CD4-positive, CD25-positive, alpha-beta regulatory T cell (primary cell): ENCODE measurements around the gene BCL2L11. TPM values are rescaled to one million over a fixed set of nuclear protein-coding genes. Genes with fewer than 3 reads are reported as not detected.

ENCODE experiments used
- ATAC-seq, 2 donors: fragments of 150-1000 bp; cut with Tn5 transposase; one replicate each; pipeline ENCODE4 v1.10.0; 2021; ENCODE audit warnings: low read depth in 2 of 2, moderate number of reproducible peaks in 2 of 2, moderate library complexity in 1 of 2
- DNase-seq, 3 donors: peaks; one replicate each; pipeline versions ENCODE4 v3.0.0 to v3.0.0-alpha.2; 2012 to 2022; ENCODE audit warnings: mixed read lengths in 1 of 3
- H3K27ac ChIP-seq: one replicate; pipeline ENCODE4 v1.7.0; 2013; ENCODE audit warnings: mild to moderate bottlenecking, low read length; ENCODE audit not compliant: insufficient read depth, poor library complexity, severe bottlenecking
- H3K27me3 ChIP-seq: one replicate; pipeline ENCODE4 v1.7.0; 2013; ENCODE audit warnings: low read length; ENCODE audit not compliant: control insufficient read depth, insufficient read depth
- H3K36me3 ChIP-seq: one replicate; pipeline ENCODE4 v1.7.0; 2013; ENCODE audit warnings: mild to moderate bottlenecking, low read length, moderate library complexity; ENCODE audit not compliant: control insufficient read depth, insufficient read depth
- H3K4me1 ChIP-seq: 2 replicates; pipeline ENCODE4 v1.7.0; 2013; ENCODE audit warnings: mild to moderate bottlenecking, low read length; ENCODE audit not compliant: insufficient read depth, control insufficient read depth, poor library complexity, severe bottlenecking
- H3K4me3 ChIP-seq: one replicate; pipeline ENCODE4 v1.7.0; 2013; ENCODE audit warnings: low read depth, mild to moderate bottlenecking, low read length, moderate library complexity
- H3K9me3 ChIP-seq, 2 experiments: 1 replicate in 1 of 2; 2 replicates in 1 of 2; pipeline ENCODE4 v1.7.0; 2013; ENCODE audit warnings: low read length in 2 of 2, mild to moderate bottlenecking in 1 of 2, moderate library complexity in 1 of 2; ENCODE audit not compliant: control insufficient read depth in 2 of 2
- H3K27ac Mint-ChIP-seq, 3 donors: one replicate each; pipeline ENCODE4 v1.8.0; 2020 to 2022; ENCODE audit warnings: mild to moderate bottlenecking in 3 of 3, mixed read lengths in 3 of 3, moderate library complexity in 2 of 3
- H3K27me3 Mint-ChIP-seq: one replicate; pipeline ENCODE4 v1.8.0; 2022; ENCODE audit warnings: mild to moderate bottlenecking, mixed read lengths
- H3K36me3 Mint-ChIP-seq: one replicate; pipeline ENCODE4 v1.8.0; 2020; ENCODE audit warnings: mixed read lengths
- H3K4me1 Mint-ChIP-seq, 4 donors: one replicate each; pipeline ENCODE4 v1.8.0; 2020 to 2022; ENCODE audit warnings: mixed read lengths in 4 of 4, mild to moderate bottlenecking in 1 of 4
- H3K4me3 Mint-ChIP-seq, 4 donors: one replicate each; pipeline ENCODE4 v1.8.0; 2020 to 2022; ENCODE audit warnings: mild to moderate bottlenecking in 4 of 4, mixed read lengths in 4 of 4, moderate library complexity in 3 of 4
- H3K9me3 Mint-ChIP-seq, 7 donors: one replicate each; pipeline ENCODE4 v1.8.0; 2020 to 2022; ENCODE audit warnings: mixed read lengths in 7 of 7, mild to moderate bottlenecking in 3 of 7, moderate library complexity in 2 of 7
- polyA plus RNA-seq, 4 donors: library from polyadenylated mRNA; unstranded; fragments of 300-500 nt; fragmentation: Illumina TruSeq; gene quantifications; one replicate each; pipeline ENCODE4 v1.2.3, GENCODE V29; 2021
- total RNA-seq: library from RNA; stranded (reverse); gene quantifications from one replicate; pipeline ENCODE4 v1.2.3, GENCODE V29; 2022

The BCL2L11 gene
- total and polyA plus RNA-seq, 5 donors from 2014 or later: 18.0 to 96.0 (median 31.9) TPM

DNA sequence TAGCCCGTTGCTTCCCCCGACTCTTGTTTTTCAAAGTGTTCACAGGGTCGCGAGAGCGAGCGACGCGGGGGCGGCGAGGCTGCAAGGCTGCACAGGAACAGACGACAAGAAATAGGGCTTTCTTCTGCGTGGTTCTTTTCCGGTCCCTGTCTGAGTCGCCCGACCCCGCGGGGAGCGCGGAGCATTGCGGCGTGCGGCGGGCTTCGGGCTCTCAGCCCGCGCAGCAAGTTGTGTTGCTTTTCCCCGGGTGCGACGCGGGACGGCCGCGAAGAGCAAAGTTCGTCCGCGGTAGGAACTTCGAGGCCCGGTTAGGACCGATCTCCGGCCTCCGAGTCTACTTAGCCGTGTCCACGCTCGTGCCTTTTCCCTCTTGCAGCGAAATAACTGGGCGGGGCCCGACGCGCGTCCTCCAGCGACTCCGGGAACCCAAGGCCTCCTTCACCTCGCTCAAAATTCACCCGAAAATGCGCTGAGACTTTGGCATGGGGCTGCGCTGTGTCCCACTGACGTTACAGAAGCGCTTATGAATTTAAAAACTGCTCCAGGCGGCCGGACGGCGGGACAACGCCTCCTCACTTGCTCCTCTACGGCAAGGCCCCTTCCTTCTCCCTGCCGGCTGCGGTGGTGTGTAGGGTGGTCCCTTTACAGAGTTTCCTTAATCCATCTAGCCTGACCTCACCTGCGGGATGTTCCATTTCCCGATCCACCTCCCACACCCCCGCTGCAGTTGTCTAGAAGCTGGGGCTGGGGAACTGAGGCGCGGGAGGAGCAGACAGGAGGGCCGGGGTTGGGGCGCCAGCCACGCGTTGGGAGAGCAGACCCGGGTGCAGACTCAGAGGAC lies 1.5 kb upstream of the BCL2L11 start:
- ATAC-seq (no peak), DNase-seq (peak; percentile 3 to 49 (median 35))
- Histone ChIP-seq H3K27ac (no peak overlapping the region), H3K4me3 (peak overlapping the region; percentile 26), H3K9me3 (no peaks in the 10 kb centered on the region), H3K4me1 (peaks cover 65% of the 10 kb centered on the region), H3K27me3 (peaks cover 27% of the 10 kb centered on the region), H3K36me3 (peaks cover 5% of the 10 kb centered on the region)
- Mint-ChIP-seq H3K36me3 (peaks cover 4% of the 10 kb centered on the region), H3K27me3 (peaks cover 69% of the 10 kb centered on the region), H3K27ac (peak overlapping the region; percentile 26 to 91 (median 69)), H3K4me1 (peaks cover 8 to 48% (median 20%) of the 10 kb centered on the region in 4 donors), H3K4me3 (peak overlapping the region; percentile 87 to 97 (median 91)), H3K9me3 (peaks cover 0 to 4% (median 0%) of the 10 kb centered on the region in 7 donors)

DNA sequence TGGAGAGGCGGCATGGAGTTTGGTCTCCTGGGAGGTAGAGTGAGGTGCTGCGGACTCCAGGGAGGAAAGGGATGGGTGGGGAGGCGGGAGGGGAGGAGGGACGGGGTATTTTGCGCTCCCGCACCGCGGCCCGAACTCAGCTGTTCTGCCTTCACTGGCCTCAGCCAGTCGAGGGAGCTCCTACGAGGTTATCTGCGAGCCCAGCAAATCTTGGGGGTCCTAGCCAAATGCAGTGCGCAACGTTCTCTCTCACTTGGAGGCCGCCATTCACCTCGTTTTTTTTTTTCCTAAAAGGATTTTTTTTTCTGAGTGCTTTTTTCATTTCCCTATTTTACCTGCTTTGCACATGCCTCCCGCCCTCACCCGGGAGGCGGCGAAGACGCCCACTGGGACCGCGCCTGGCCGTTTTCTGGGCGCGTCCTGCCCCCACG lies 877 bp upstream of the BCL2L11 start:
- peaks cover 65% of the 10 kb centered on the region for H3K4me1 ChIP-seq
- peaks cover 8% of the 10 kb centered on the region for H3K36me3 ChIP-seq
- DNase-seq (peak in 1 of 3 donors; percentile 18), ATAC-seq (no peak)
- H3K27me3 Mint-ChIP-seq: peaks cover 69% of the 10 kb centered on the region
- H3K4me1 Mint-ChIP-seq: peaks cover 8 to 48% (median 22%) of the 10 kb centered on the region in 4 donors
- peaks cover 8% of the 10 kb centered on the region for H3K36me3 Mint-ChIP-seq
- H3K27ac Mint-ChIP-seq: peak overlapping the region in 1 of 3 donors; percentile 26
- no peaks in the 10 kb centered on the region for H3K9me3 ChIP-seq
- peaks cover 0 to 4% (median 0%) of the 10 kb centered on the region in 7 donors for H3K9me3 Mint-ChIP-seq
- no peak overlapping the region for H3K27ac ChIP-seq
- H3K4me3 Mint-ChIP-seq: peak overlapping the region; percentile 87 to 97 (median 91)
- H3K27me3 ChIP-seq: peaks cover 20% of the 10 kb centered on the region
- H3K4me3 ChIP-seq: no peak overlapping the region

- Mint-ChIP-seq H3K4me1 (peaks cover 10 to 61% (median 27%) of the 10 kb centered on the region in 4 donors), H3K9me3 (peaks cover 0 to 4% (median 0%) of the 10 kb centered on the region in 7 donors), H3K36me3 (peaks cover 22% of the 10 kb centered on the region), H3K27ac (peak overlapping the region; percentile 83 to 94 (median 91)), H3K27me3 (peaks cover 76% of the 10 kb centered on the region), H3K4me3 (peak overlapping the region; percentile 69 to 95 (median 94))
- Histone ChIP-seq H3K27me3 (peaks cover 17% of the 10 kb centered on the region), H3K36me3 (peaks cover 21% of the 10 kb centered on the region), H3K9me3 (no peaks in the 10 kb centered on the region), H3K27ac (peak overlapping the region; percentile 47), H3K4me3 (peak overlapping the region; percentile 65), H3K4me1 (peaks cover 65% of the 10 kb centered on the region)
- peak; percentile 14 to 67 (median 57) for DNase-seq
- ATAC-seq: peak in 1 of 2 donors; percentile 1
These were observed 514 bp downstream of the BCL2L11 start for GRCh38 chr2:111121028-111121827.

GRCh38 chr2:111121828-111122630 lies 1.3 kb downstream of the BCL2L11 start:
- peaks cover 76% of the 10 kb centered on the region for H3K27me3 Mint-ChIP-seq
- peak overlapping the region; percentile 23 for H3K27ac ChIP-seq
- peaks cover 10% of the 10 kb centered on the region for H3K27me3 ChIP-seq
- H3K4me1 Mint-ChIP-seq: peaks cover 10 to 60% (median 28%) of the 10 kb centered on the region in 4 donors
- H3K36me3 ChIP-seq: peaks cover 22% of the 10 kb centered on the region
- peaks cover 0 to 4% (median 0%) of the 10 kb centered on the region in 7 donors for H3K9me3 Mint-ChIP-seq
- no peaks in the 10 kb centered on the region for H3K9me3 ChIP-seq
- peak overlapping the region; percentile 56 to 94 (median 91) for H3K27ac Mint-ChIP-seq
- peaks cover 29% of the 10 kb centered on the region for H3K36me3 Mint-ChIP-seq
- H3K4me3 Mint-ChIP-seq: peak overlapping the region; percentile 69 to 95 (median 94)
- DNase-seq (peak; percentile 69 to 85 (median 76)), ATAC-seq (peak; percentile 52 to 62)
- H3K4me3 ChIP-seq: peak overlapping the region; percentile 65
- H3K4me1 ChIP-seq: peaks cover 61% of the 10 kb centered on the region

GRCh38 chr2:111122631-111123421 lies 2.1 kb downstream of the BCL2L11 start:
- H3K4me3 Mint-ChIP-seq: peak overlapping the region; percentile 88 to 97 (median 94)
- ATAC-seq (no peak), DNase-seq (peak in 1 of 3 donors; percentile 30)
- peaks cover 75% of the 10 kb centered on the region for H3K27me3 Mint-ChIP-seq
- H3K27ac Mint-ChIP-seq: peak overlapping the region in 2 of 3 donors; percentile 74 to 76
- H3K36me3 Mint-ChIP-seq: peaks cover 36% of the 10 kb centered on the region
- Histone ChIP-seq H3K36me3 (peaks cover 28% of the 10 kb centered on the region), H3K27me3 (peaks cover 10% of the 10 kb centered on the region), H3K9me3 (no peaks in the 10 kb centered on the region), H3K27ac (no peak overlapping the region), H3K4me3 (peak overlapping the region; percentile 75), H3K4me1 (peaks cover 53% of the 10 kb centered on the region)
- H3K4me1 Mint-ChIP-seq: peaks cover 10 to 59% (median 28%) of the 10 kb centered on the region in 4 donors
- H3K9me3 Mint-ChIP-seq: peaks cover 0 to 4% (median 0%) of the 10 kb centered on the region in 7 donors

DNA sequence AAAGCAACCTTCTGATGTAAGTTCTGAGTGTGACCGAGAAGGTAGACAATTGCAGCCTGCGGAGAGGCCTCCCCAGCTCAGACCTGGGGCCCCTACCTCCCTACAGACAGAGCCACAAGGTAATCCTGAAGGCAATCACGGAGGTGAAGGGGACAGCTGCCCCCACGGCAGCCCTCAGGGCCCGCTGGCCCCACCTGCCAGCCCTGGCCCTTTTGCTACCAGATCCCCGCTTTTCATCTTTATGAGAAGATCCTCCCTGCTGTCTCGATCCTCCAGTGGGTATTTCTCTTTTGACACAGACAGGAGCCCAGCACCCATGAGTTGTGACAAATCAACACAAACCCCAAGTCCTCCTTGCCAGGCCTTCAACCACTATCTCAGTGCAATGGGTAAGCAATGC lies 3.0 kb downstream of the BCL2L11 start:
- peaks cover 0 to 4% (median 0%) of the 10 kb centered on the region in 7 donors for H3K9me3 Mint-ChIP-seq
- peaks cover 45% of the 10 kb centered on the region for H3K36me3 Mint-ChIP-seq
- no peak for ATAC-seq
- H3K27ac ChIP-seq: no peak overlapping the region
- peak overlapping the region; percentile 75 for H3K4me3 ChIP-seq
- no peaks in the 10 kb centered on the region for H3K9me3 ChIP-seq
- H3K27me3 ChIP-seq: peaks cover 5% of the 10 kb centered on the region
- peaks cover 66% of the 10 kb centered on the region for H3K27me3 Mint-ChIP-seq
- no peak for DNase-seq
- H3K4me1 Mint-ChIP-seq: peaks cover 6 to 53% (median 25%) of the 10 kb centered on the region in 4 donors
- H3K4me3 Mint-ChIP-seq: peak overlapping the region; percentile 82 to 97 (median 86)
- peaks cover 32% of the 10 kb centered on the region for H3K36me3 ChIP-seq
- H3K4me1 ChIP-seq: peaks cover 44% of the 10 kb centered on the region
- peak overlapping the region in 2 of 3 donors; percentile 38 to 40 for H3K27ac Mint-ChIP-seq
